ENCODE data around the gene ARHGAP6.
"Not testable (repeated sequence)": the region's sequence is repeated elsewhere in the genome, so short reads cannot be mapped to it uniquely, and the experiment has no call there.

- TF ChIP-seq EZH2, CTCF (IDR thresholded peaks at IDR 0.05): not testable (repeated sequence)
These were observed 87.4 kb downstream of the ARHGAP6 start for GRCh38 chrX:11578301-11578700.

Measured in neural progenitor cell (in vitro differentiated cells).